CD4-positive, alpha-beta T cell (primary cell): Measurements from ENCODE around the gene ATP2B1. TPM values are rescaled to one million over a fixed set of nuclear protein-coding genes. Genes with fewer than 3 reads are reported as not detected.

Source experiments
- ATAC-seq: fragments of 200-7000 bp; cut with Tn5 transposase; one replicate; pipeline ENCODE4 v1.10.0; 2022; ENCODE audit warnings: mild to moderate bottlenecking; ENCODE audit not compliant: poor library complexity
- CTCF ChIA-PET: fragments of 350-600 bp; sonication (Branson Sonifier 250); formaldehyde crosslinking; loops from one replicate; lab custom pipeline; 2021; ENCODE audit warnings: antibody characterized with exemption, inconsistent platforms; lab: Charles Lee
- POLR2A ChIA-PET: fragments of 350-600 bp; sonication (Branson Sonifier 250); formaldehyde crosslinking; loops from one replicate; lab custom pipeline; 2021; ENCODE audit warnings: antibody characterized with exemption, inconsistent platforms; lab: Charles Lee
- DNase-seq, 14 experiments: peaks; one replicate each; pipeline ENCODE4 v3.0.0-alpha.2; 2013 to 2020; ENCODE audit warnings: mixed read lengths in 2 of 14
- H3K27ac ChIP-seq, 2 donors: one replicate each; pipeline versions ENCODE4 v1.5.1 to v1.7.0; 2013; ENCODE audit warnings: low read length in 2 of 2, low read depth in 1 of 2, mild to moderate bottlenecking in 1 of 2
- H3K27me3 ChIP-seq, 2 experiments: 1 replicate in 1 of 2; 2 replicates in 1 of 2; pipeline versions ENCODE4 v1.6.1 to v1.7.0; 2013; ENCODE audit warnings: low read length in 2 of 2, control low read depth in 1 of 2, mild to moderate bottlenecking in 1 of 2, moderate library complexity in 1 of 2; ENCODE audit not compliant: insufficient read depth in 2 of 2, control insufficient read depth in 1 of 2
- H3K36me3 ChIP-seq: one replicate; pipeline ENCODE4 v1.6.1; 2013; ENCODE audit warnings: low read length, control low read depth; ENCODE audit not compliant: insufficient read depth
- H3K4me1 ChIP-seq: one replicate; pipeline ENCODE4 v1.6.1; 2013; ENCODE audit warnings: low read length, control low read depth; ENCODE audit not compliant: insufficient read depth
- H3K4me3 ChIP-seq: one replicate; pipeline ENCODE4 v1.5.1; 2013; ENCODE audit warnings: mild to moderate bottlenecking, low read length, moderate library complexity
- H3K9me3 ChIP-seq, 2 experiments: 1 replicate in 1 of 2; 2 replicates in 1 of 2; pipeline versions ENCODE4 v1.6.1 to v1.7.0; 2013; ENCODE audit warnings: low read length in 2 of 2, mild to moderate bottlenecking in 2 of 2, control low read depth in 1 of 2, moderate library complexity in 1 of 2; ENCODE audit not compliant: control insufficient read depth in 1 of 2, insufficient read depth in 1 of 2
- H3K27ac Mint-ChIP-seq: one replicate; pipeline ENCODE4 v1.8.0; 2020; ENCODE audit warnings: mixed read lengths
- H3K27me3 Mint-ChIP-seq: one replicate; pipeline ENCODE4 v1.8.0; 2021; ENCODE audit warnings: mixed read lengths
- H3K36me3 Mint-ChIP-seq: one replicate; pipeline ENCODE4 v1.8.0; 2021; ENCODE audit warnings: low read depth, mixed read lengths
- H3K4me1 Mint-ChIP-seq: one replicate; pipeline ENCODE4 v1.8.0; 2021; ENCODE audit warnings: low read depth, mixed read lengths
- H3K4me3 Mint-ChIP-seq: one replicate; pipeline ENCODE4 v1.8.0; 2020; ENCODE audit warnings: mild to moderate bottlenecking, mixed read lengths
- H3K9me3 Mint-ChIP-seq: one replicate; pipeline ENCODE4 v1.8.0; 2020; ENCODE audit warnings: mixed read lengths
- intact Hi-C, 2 experiments: fragments of 100-400 bp; cut with DNase I in 1 of 2; cut with micrococcal nuclease in 1 of 2; formaldehyde crosslinking; loops; one replicate each; pipeline versions ENCODE4 v1.15.1 to v1.9.0; 2023 to 2025; cut with DNase I, micrococcal nuclease
- total RNA-seq, 174 experiments: library from RNA in 2 of 174; stranded (reverse) in 2 of 174; gene quantifications; one replicate each; pipeline ENCODE4 v1.2.3 and lab custom pipeline; 2021 to 2026
- TF ChIP-seq, protein P1 (sequence below): fragments of 200-600 bp; IDR thresholded peaks from one replicate; pipeline ENCODE4 v1.8.0; 2022; ENCODE audit warnings: antibody characterized with exemption, mild to moderate bottlenecking

Gene ATP2B1
- total RNA-seq, 2 experiments from 2014 or later: 98.2 to 100 TPM

DNA sequence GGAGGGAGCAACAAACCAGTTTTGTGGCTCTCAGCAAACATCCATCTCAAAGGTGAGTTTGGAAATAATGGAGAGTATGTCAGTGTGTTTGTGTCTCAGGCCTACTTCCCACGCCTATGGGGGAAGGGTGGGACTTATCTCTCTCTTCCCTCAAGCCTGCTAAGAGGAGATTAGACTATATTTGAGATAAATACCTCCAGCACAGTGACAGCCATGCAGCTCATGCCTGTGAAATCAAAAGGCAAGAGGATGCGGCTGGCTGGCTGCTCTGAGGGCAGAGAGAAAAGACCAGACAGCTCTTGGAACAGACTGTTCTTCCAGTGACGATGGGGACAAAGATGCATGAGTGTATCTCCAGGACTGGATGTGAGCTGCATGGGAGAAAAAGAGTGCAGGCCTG is 168.1 kb downstream of the ATP2B1 start:
- no peak overlapping the region for H3K27ac ChIP-seq
- no peaks in the 10 kb centered on the region for H3K27me3 ChIP-seq
- POLR2A ChIA-PET: no interaction called here
- DNase-seq (no peak), ATAC-seq (no peak)
- Mint-ChIP-seq H3K9me3 (no peaks in the 10 kb centered on the region), H3K27ac (no peak overlapping the region), H3K27me3 (no peaks in the 10 kb centered on the region), H3K4me1 (peaks cover 7% of the 10 kb centered on the region), H3K36me3 (no peaks in the 10 kb centered on the region), H3K4me3 (no peak overlapping the region)
- CTCF ChIA-PET: no interaction called here
- no peaks in the 10 kb centered on the region for H3K36me3 ChIP-seq
- peaks cover 10% of the 10 kb centered on the region for H3K4me1 ChIP-seq
- H3K9me3 ChIP-seq: no peaks in the 10 kb centered on the region
- TF ChIP-seq, protein P1, sequence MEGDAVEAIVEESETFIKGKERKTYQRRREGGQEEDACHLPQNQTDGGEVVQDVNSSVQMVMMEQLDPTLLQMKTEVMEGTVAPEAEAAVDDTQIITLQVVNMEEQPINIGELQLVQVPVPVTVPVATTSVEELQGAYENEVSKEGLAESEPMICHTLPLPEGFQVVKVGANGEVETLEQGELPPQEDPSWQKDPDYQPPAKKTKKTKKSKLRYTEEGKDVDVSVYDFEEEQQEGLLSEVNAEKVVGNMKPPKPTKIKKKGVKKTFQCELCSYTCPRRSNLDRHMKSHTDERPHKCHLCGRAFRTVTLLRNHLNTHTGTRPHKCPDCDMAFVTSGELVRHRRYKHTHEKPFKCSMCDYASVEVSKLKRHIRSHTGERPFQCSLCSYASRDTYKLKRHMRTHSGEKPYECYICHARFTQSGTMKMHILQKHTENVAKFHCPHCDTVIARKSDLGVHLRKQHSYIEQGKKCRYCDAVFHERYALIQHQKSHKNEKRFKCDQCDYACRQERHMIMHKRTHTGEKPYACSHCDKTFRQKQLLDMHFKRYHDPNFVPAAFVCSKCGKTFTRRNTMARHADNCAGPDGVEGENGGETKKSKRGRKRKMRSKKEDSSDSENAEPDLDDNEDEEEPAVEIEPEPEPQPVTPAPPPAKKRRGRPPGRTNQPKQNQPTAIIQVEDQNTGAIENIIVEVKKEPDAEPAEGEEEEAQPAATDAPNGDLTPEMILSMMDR: no peak
- no peak overlapping the region for H3K4me3 ChIP-seq
- intact Hi-C loops: loop anchor here (5.0 kb wide), 5 partner anchors 317 to 1402 kb away; no protein-coding TSS in a partner anchor

GRCh38 chr12:89539426-89540223 is 169.0 kb downstream of the ATP2B1 start:
- peaks cover 10% of the 10 kb centered on the region for H3K4me1 ChIP-seq
- Mint-ChIP-seq H3K4me3 (no peak overlapping the region), H3K27ac (no peak overlapping the region), H3K27me3 (no peaks in the 10 kb centered on the region), H3K36me3 (no peaks in the 10 kb centered on the region), H3K4me1 (peaks cover 7% of the 10 kb centered on the region), H3K9me3 (no peaks in the 10 kb centered on the region)
- H3K4me3 ChIP-seq: no peak overlapping the region
- TF ChIP-seq, protein P1: no peak
- CTCF ChIA-PET: no interaction called here
- DNase-seq (no peak), ATAC-seq (no peak)
- H3K9me3 ChIP-seq: no peaks in the 10 kb centered on the region
- H3K27me3 ChIP-seq: no peaks in the 10 kb centered on the region
- intact Hi-C loops: loop anchor here (5.0 kb wide), 5 partner anchors 318 to 1403 kb away; no protein-coding TSS in a partner anchor
- no peak overlapping the region for H3K27ac ChIP-seq
- POLR2A ChIA-PET: no interaction called here
- H3K36me3 ChIP-seq: no peaks in the 10 kb centered on the region

DNA sequence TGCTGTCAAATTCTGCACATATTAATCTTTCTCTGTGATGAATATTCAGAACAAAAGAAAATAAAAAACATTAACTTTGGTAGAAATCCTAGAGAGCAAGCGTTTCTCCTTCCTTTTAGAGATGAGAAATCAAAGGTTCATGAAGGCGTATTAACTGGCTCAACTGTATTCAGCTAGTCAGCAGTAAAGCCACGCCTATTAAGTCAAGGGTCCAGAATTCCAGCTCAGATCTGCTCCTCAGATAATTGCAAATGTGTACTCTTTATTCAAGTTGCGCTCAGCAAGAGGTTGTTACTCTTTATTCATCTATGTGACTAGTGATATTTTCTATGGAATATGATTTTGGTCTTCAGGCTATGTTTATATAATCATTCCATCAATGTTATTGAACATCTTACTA is 169.7 kb downstream of the ATP2B1 start:
- Mint-ChIP-seq H3K9me3 (no peaks in the 10 kb centered on the region), H3K27ac (no peak overlapping the region), H3K27me3 (no peaks in the 10 kb centered on the region), H3K36me3 (no peaks in the 10 kb centered on the region), H3K4me1 (peaks cover 7% of the 10 kb centered on the region), H3K4me3 (no peak overlapping the region)
- peaks cover 10% of the 10 kb centered on the region for H3K4me1 ChIP-seq
- TF ChIP-seq, protein P1: no peak
- H3K27me3 ChIP-seq: no peaks in the 10 kb centered on the region
- no peak overlapping the region for H3K27ac ChIP-seq
- H3K4me3 ChIP-seq: no peak overlapping the region
- intact Hi-C loops: no loop called here
- ChIA-PET CTCF (no interaction called here), POLR2A (no interaction called here)
- no peak for DNase-seq
- no peaks in the 10 kb centered on the region for H3K36me3 ChIP-seq
- ATAC-seq: no peak
- H3K9me3 ChIP-seq: no peaks in the 10 kb centered on the region

Other genes with a start within 250 kb of the ATP2B1 start
- 1 to 10 TPM; 6.2 to 6.3 TPM for gene GALNT4, start 184.0 kb downstream of the ATP2B1 start, total RNA-seq
- gene POC1B, start 182.8 kb downstream of the ATP2B1 start, total RNA-seq: 10 to 100 TPM; 14.9 to 16.2 TPM